Stomach (tissue), 9 donors: ENCODE data around the gene RAB3GAP1. TPM values are rescaled to one million over a fixed set of nuclear protein-coding genes. Genes with fewer than 3 reads are reported as not detected.

Source experiments
- DNase-seq, 2 donors: peaks; one replicate each; pipeline versions ENCODE4 v3.0.0 to v3.0.0-alpha.2; 2013 to 2019
- H3K27ac ChIP-seq, 5 donors: fragments of 200-600 bp in 4 of 5; sonication (generic) in 4 of 5; one replicate each; pipeline ENCODE4 v1.5.1; 2013 to 2019; ENCODE audit warnings: mild to moderate bottlenecking in 1 of 5, moderate library complexity in 1 of 5
- H3K27me3 ChIP-seq, 3 donors: fragments of 200-600 bp; sonication (generic); one replicate each; pipeline ENCODE4 v1.5.1; 2017 to 2019; ENCODE audit warnings: mixed run types in 1 of 3
- H3K36me3 ChIP-seq, 4 donors: fragments of 200-600 bp; sonication (generic); 1 replicate in 3 of 4; 2 replicates in 1 of 4; pipeline ENCODE4 v1.5.1; 2016 to 2019
- H3K4me1 ChIP-seq, 4 donors: fragments of 200-600 bp; sonication (generic); one replicate each; pipeline ENCODE4 v1.5.1; 2016 to 2019
- H3K4me3 ChIP-seq, 4 donors: fragments of 200-600 bp; sonication (generic) in 3 of 4; one replicate each; pipeline ENCODE4 v1.5.1; 2016 to 2019; ENCODE audit warnings: mild to moderate bottlenecking in 1 of 4
- H3K9me3 ChIP-seq, 4 donors: fragments of 200-600 bp; sonication (generic); one replicate each; pipeline ENCODE4 v1.5.1; 2016 to 2019
- EP300 ChIP-seq: sonication (generic); formaldehyde crosslinking; IDR thresholded peaks from one replicate; pipeline ENCODE4 v1.6.1; 2017; ENCODE audit warnings: antibody characterized with exemption
- POLR2A ChIP-seq, 4 donors: fragments of 450-650 bp; IDR thresholded peaks; one replicate each; pipeline ENCODE4 v1.6.1; 2016; ENCODE audit warnings: antibody characterized with exemption in 4 of 4, control low read depth in 2 of 4, mild to moderate bottlenecking in 1 of 4, moderate library complexity in 1 of 4
- POLR2AphosphoS5 ChIP-seq, 3 donors: sonication (generic); formaldehyde crosslinking; IDR thresholded peaks; one replicate each; pipeline ENCODE4 v1.6.1; 2016; ENCODE audit warnings: antibody characterized with exemption in 3 of 3
- WGBS, 5 donors: extraction: QIAGEN DNeasy Blood & Tissue Kit in 3 of 5; methylation state at CpG; one replicate each; pipeline versions ENCODE4 v1.1.5 to v1.1.7; 2013 to 2018; 5-methylcytosine and 5-hydroxymethylcytosine counted together
- intact Hi-C: fragments of 100-400 bp; cut with DNase I; formaldehyde crosslinking; loops from one replicate; pipeline ENCODE4 v1.15.1; 2023; ENCODE audit warnings: low total_unique reads
- polyA plus RNA-seq, 3 donors: library from polyadenylated mRNA; stranded (reverse); fragments of 200-250 nt; gene quantifications; one replicate each; pipeline ENCODE4 v1.2.3, GENCODE V29; 2013
- total RNA-seq, 5 donors: library from RNA; depleted of rRNA; stranded (reverse); fragments of >200 nt; gene quantifications; one replicate each; pipeline versions ENCODE4 v1.1.0 to v1.2.3, GENCODE V29; 2014 to 2016
- TF ChIP-seq, protein P1 (sequence below), 7 experiments: fragments of 450-650 bp in 4 of 7; fragments of 200-600 bp in 3 of 7; sonication (generic) in 3 of 7; IDR thresholded peaks; one replicate each; pipeline ENCODE4 v1.5.1; 2016 to 2019; ENCODE audit warnings: antibody characterized with exemption in 7 of 7, control low read depth in 2 of 7, mild to moderate bottlenecking in 1 of 7
- donor health status: healthy with polysubstance abuse.
- donor health status: Bipolar disorder and iron deficiency.
- donor health status: healthy.

Gene RAB3GAP1
- total and polyA plus RNA-seq, 8 donors: 14.2 to 556 (median 32.1) TPM

DNA sequence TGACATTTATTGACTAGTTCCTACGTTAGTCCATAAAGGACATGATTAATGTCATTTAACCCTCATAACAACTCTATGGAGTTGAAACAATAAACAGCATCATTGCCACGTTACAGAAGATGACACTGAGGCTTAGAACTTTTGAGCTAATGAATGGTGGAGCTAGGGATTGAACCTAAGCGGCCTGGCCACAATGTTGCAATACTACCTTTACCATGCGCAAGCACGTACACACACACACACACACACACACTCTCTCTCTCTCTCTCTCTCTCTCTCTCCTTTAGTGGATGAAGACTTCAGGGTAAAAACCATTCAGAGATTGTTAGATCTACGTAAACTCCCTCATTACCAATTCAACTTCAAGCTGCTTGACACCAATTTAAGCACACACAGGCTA lies 4.0 kb upstream of the RAB3GAP1 start:
- H3K4me3 ChIP-seq: no peak overlapping the region
- no peaks in the 10 kb centered on the region for H3K27me3 ChIP-seq
- no peaks in the 10 kb centered on the region for H3K36me3 ChIP-seq
- no peak for DNase-seq
- no peaks in the 10 kb centered on the region for H3K9me3 ChIP-seq
- TF ChIP-seq EP300 (no peak), POLR2A (IDR thresholded peaks at IDR 0.05) (no peak), POLR2AphosphoS5 (IDR thresholded peaks at IDR 0.05) (no peak)
- TF ChIP-seq, protein P1, sequence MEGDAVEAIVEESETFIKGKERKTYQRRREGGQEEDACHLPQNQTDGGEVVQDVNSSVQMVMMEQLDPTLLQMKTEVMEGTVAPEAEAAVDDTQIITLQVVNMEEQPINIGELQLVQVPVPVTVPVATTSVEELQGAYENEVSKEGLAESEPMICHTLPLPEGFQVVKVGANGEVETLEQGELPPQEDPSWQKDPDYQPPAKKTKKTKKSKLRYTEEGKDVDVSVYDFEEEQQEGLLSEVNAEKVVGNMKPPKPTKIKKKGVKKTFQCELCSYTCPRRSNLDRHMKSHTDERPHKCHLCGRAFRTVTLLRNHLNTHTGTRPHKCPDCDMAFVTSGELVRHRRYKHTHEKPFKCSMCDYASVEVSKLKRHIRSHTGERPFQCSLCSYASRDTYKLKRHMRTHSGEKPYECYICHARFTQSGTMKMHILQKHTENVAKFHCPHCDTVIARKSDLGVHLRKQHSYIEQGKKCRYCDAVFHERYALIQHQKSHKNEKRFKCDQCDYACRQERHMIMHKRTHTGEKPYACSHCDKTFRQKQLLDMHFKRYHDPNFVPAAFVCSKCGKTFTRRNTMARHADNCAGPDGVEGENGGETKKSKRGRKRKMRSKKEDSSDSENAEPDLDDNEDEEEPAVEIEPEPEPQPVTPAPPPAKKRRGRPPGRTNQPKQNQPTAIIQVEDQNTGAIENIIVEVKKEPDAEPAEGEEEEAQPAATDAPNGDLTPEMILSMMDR (IDR thresholded peaks at IDR 0.05): no peak
- 71 to 88% (median 84%) methylated on average over 6 of the region's 6 CpGs for WGBS, 5 donors
- peaks cover under 1 to 29% (median 22%) of the 10 kb centered on the region in 4 donors for H3K4me1 ChIP-seq
- no peak overlapping the region for H3K27ac ChIP-seq
- intact Hi-C loops: no loop called here

DNA sequence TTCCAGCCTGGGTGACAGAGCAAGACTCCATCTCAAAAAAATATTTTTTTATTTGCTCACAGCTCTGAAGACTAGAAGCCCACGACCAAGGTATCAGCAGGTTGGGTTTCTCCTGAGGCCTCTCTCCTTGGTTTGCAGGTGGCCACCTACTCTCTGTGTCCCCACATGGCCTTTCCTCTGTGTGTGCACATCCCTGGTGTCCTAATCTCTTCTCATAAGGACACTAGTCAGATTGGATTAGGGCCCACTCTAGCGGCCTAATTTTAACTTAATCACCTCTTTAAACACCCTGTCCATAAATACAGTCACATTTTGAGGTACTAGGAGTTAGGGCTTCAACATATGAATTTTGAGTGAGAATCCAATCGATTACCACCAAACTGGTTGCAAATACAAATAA lies 2.0 kb upstream of the RAB3GAP1 start:
- WGBS, 5 donors: 41 to 67% (median 52%) methylated on average over 3 of the region's 3 CpGs
- no peak for TF ChIP-seq EP300
- TF ChIP-seq, protein P1 (IDR thresholded peaks at IDR 0.05): no peak
- Histone ChIP-seq H3K36me3 (no peaks in the 10 kb centered on the region), H3K4me1 (peaks cover 19 to 49% (median 41%) of the 10 kb centered on the region in 4 donors), H3K27me3 (no peaks in the 10 kb centered on the region), H3K4me3 (no peak overlapping the region), H3K27ac (peak overlapping the region in 3 of 5 donors; percentile 22 to 34 (median 24)), H3K9me3 (no peaks in the 10 kb centered on the region)
- intact Hi-C loops: no loop called here
- no peak for DNase-seq

DNA sequence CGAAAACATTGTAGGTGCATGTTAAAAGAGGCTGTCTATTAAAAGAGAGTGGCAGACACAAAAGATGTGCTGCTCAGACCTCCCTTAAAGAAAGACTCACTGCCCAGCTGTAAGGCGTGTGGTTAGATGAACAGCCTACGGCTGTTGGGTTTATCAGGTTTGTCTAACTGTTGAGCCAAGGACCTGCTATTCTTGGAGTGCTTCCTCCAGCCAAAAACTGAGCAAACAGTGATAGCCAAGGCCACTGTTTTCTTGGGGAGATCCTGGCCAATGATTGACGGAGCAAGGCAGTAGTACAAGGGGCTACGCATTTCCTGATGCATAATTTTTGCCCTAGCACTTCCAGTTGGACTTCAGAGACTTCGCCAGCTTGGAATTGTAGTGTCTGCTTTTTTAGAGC lies 1.4 kb upstream of the RAB3GAP1 start:
- no peaks in the 10 kb centered on the region for H3K27me3 ChIP-seq
- TF ChIP-seq POLR2AphosphoS5 (IDR thresholded peaks at IDR 0.05) (peak in 2 of 3 donors; percentile 32 to 59), POLR2A (IDR thresholded peaks at IDR 0.05) (no peak)
- peak; percentile 20 to 48 for DNase-seq
- no peak overlapping the region for H3K4me3 ChIP-seq
- intact Hi-C loops: no loop called here
- no peaks in the 10 kb centered on the region for H3K36me3 ChIP-seq
- H3K9me3 ChIP-seq: no peaks in the 10 kb centered on the region
- WGBS, 5 donors: 37 to 65% (median 54%) methylated on average over 6 of the region's 6 CpGs
- peaks cover 19 to 54% (median 44%) of the 10 kb centered on the region in 4 donors for H3K4me1 ChIP-seq
- peak overlapping the region in 2 of 5 donors; percentile 22 to 55 for H3K27ac ChIP-seq

DNA sequence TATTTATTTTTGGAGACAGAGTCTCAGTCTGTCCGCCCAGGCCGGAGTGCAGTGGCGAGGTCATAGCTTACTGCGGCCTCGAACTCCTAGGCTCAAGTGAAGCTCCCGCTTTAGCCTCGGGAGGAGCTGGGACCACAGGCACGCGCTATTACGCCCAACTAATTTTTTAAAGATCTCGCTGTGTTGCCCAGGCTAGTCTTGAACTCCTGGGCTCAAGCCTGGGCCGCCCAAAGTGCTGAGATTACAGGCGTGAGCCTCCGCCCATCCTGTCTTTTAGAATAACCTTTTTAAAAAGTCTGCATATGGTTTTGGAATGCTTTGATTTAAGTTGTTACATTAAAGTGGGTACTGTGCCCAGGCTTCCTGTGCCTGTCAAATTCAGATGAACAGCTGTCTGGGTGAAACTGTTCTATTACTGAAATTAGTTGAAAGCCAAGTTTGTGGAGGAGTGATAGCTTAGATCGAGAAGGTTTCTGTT lies 944 bp downstream of the RAB3GAP1 start:
- intact Hi-C loops: no loop called here

More for the DNA sequence above, 944 bp downstream of the RAB3GAP1 start:
- 2 to 11% (median 7%) methylated on average over 15 of the region's 15 CpGs for WGBS, 5 donors
- Histone ChIP-seq H3K9me3 (no peaks in the 10 kb centered on the region), H3K36me3 (no peaks in the 10 kb centered on the region), H3K27me3 (no peaks in the 10 kb centered on the region), H3K27ac (peak overlapping the region; percentile 89 to 95 (median 92)), H3K4me1 (peaks cover 19 to 70% (median 55%) of the 10 kb centered on the region in 4 donors), H3K4me3 (peak overlapping the region; percentile 58 to 76 (median 70))
- TF ChIP-seq POLR2AphosphoS5 (IDR thresholded peaks at IDR 0.05): no peak
- no peak for TF ChIP-seq POLR2A (IDR thresholded peaks at IDR 0.05)
- TF ChIP-seq, protein P1 (IDR thresholded peaks at IDR 0.05): no peak
- no peak for TF ChIP-seq EP300
- DNase-seq: peak in 1 of 2 donors; percentile 37
